ENCODE measurements around the gene UTP14C.

DNA sequence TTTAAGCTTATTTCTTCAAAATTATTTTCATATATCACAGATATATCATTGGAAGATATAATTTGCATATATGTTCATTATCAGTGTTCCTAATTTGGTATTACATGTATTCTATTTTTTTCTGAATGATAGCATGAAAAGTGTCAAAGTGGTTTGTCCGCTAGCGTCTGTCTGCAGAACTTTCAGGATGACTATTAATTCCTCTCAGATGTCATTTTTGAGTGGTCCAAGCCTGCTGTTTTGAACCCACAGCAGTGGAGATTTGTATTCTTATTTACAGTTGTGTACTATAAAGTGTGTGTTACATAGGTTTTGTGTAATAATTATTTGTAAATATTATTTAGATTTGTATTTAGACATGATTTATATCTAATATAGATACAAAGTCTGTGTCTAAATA, 8.5 kb downstream of the UTP14C start:
- no peak for TF ChIP-seq CTCF (IDR thresholded peaks at IDR 0.05)
- no peak for TF ChIP-seq POLR2A (IDR thresholded peaks at IDR 0.05)

All from heart left ventricle (tissue), 13 donors.